Esophagus muscularis mucosa (tissue), 4 donors: Measurements from ENCODE around the gene REL. TPM values are rescaled to one million over a fixed set of nuclear protein-coding genes. Genes with fewer than 3 reads are reported as not detected.
"Not testable (repeated sequence)": the region's sequence is repeated elsewhere in the genome, so short reads cannot be mapped to it uniquely, and the experiment has no call there.

Experiments used
- DNase-seq: peaks from one replicate; pipeline ENCODE4 v3.0.0-alpha.2; 2017; ENCODE audit errors: extremely low spot score
- H3K27ac ChIP-seq, 4 donors: fragments of 200-600 bp; sonication (generic); replicated peaks in 1 of 4; 1 replicate in 3 of 4; 2 replicates in 1 of 4; pipeline ENCODE4 v1.5.1; 2016 to 2019; ENCODE audit warnings: mild to moderate bottlenecking in 1 of 4
- H3K27me3 ChIP-seq, 4 donors: fragments of 200-600 bp; sonication (generic); one replicate each; pipeline versions ENCODE4 v1.5.1 to v1.6.0; 2016 to 2019
- H3K36me3 ChIP-seq, 4 donors: fragments of 200-600 bp; sonication (generic); one replicate each; pipeline ENCODE4 v1.5.1; 2016 to 2019
- H3K4me1 ChIP-seq, 4 donors: fragments of 200-600 bp; sonication (generic); one replicate each; pipeline ENCODE4 v1.5.1; 2016 to 2019
- H3K4me3 ChIP-seq, 4 donors: fragments of 200-600 bp; sonication (generic); 1 replicate in 2 of 4; 2 replicates in 2 of 4; pipeline ENCODE4 v1.5.1; 2016 to 2019; ENCODE audit warnings: mild to moderate bottlenecking in 4 of 4, moderate library complexity in 1 of 4
- H3K9me3 ChIP-seq, 4 donors: fragments of 200-600 bp; sonication (generic); 1 replicate in 3 of 4; 2 replicates in 1 of 4; pipeline ENCODE4 v1.5.1; 2016 to 2019
- CTCF ChIP-seq, 3 experiments: fragments of 200-600 bp in 2 of 3; fragments of 450-650 bp in 1 of 3; sonication (generic) in 2 of 3; IDR thresholded peaks; one replicate each; pipeline ENCODE4 v1.5.1; 2017 to 2019; ENCODE audit warnings: antibody characterized with exemption in 3 of 3, mild to moderate bottlenecking in 2 of 3, moderate library complexity in 1 of 3
- EP300 ChIP-seq: sonication (generic); formaldehyde crosslinking; IDR thresholded peaks from one replicate; pipeline ENCODE4 v1.6.1; 2017; ENCODE audit warnings: antibody characterized with exemption
- POLR2A ChIP-seq: fragments of 450-650 bp; IDR thresholded peaks from one replicate; pipeline ENCODE4 v1.6.1; 2017; ENCODE audit warnings: antibody characterized with exemption, moderate library complexity, mild to moderate bottlenecking, low read depth
- POLR2AphosphoS5 ChIP-seq, 2 donors: sonication (generic); formaldehyde crosslinking; IDR thresholded peaks; one replicate each; pipeline ENCODE4 v1.6.1; 2017; ENCODE audit warnings: antibody characterized with exemption in 2 of 2
- WGBS: methylation state at CpG from one replicate; pipeline ENCODE4 v1.1.5; 2018; 5-methylcytosine and 5-hydroxymethylcytosine counted together
- intact Hi-C: fragments of 100-400 bp; cut with DNase I; formaldehyde crosslinking; loops from one replicate; pipeline ENCODE4 v1.15.1; 2023
- total RNA-seq, 4 donors: library from RNA; depleted of rRNA; stranded (reverse); fragments of >200 nt; gene quantifications; one replicate each; pipeline versions ENCODE4 v1.1.0 to v1.2.1, GENCODE V29; 2016

REL gene
- total RNA-seq, 4 donors from 2014 or later = 9.1 to 16.2 (median 9.5) TPM

GRCh38 chr2:60925994-60926740, 44.8 kb downstream of the REL start:
- peak overlapping the region in 2 of 4 donors; percentile 3 to 27 for H3K27ac ChIP-seq
- H3K4me3 ChIP-seq = no peak overlapping the region
- WGBS = 80% methylated on average over 7 of the region's 7 CpGs
- TF ChIP-seq EP300 = no peak
- TF ChIP-seq CTCF (IDR thresholded peaks at IDR 0.05) = no peak
- TF ChIP-seq POLR2A = no peak
- TF ChIP-seq POLR2AphosphoS5 (IDR thresholded peaks at IDR 0.05) = no peak
- no peak for DNase-seq
- no peaks in the 10 kb centered on the region for H3K27me3 ChIP-seq
- peaks cover 0 to 15% (median 10%) of the 10 kb centered on the region in 4 donors for H3K4me1 ChIP-seq
- H3K9me3 ChIP-seq = no peaks in the 10 kb centered on the region
- intact Hi-C loops = no loop called here
- peaks cover 22 to 43% (median 33%) of the 10 kb centered on the region in 4 donors for H3K36me3 ChIP-seq

DNA sequence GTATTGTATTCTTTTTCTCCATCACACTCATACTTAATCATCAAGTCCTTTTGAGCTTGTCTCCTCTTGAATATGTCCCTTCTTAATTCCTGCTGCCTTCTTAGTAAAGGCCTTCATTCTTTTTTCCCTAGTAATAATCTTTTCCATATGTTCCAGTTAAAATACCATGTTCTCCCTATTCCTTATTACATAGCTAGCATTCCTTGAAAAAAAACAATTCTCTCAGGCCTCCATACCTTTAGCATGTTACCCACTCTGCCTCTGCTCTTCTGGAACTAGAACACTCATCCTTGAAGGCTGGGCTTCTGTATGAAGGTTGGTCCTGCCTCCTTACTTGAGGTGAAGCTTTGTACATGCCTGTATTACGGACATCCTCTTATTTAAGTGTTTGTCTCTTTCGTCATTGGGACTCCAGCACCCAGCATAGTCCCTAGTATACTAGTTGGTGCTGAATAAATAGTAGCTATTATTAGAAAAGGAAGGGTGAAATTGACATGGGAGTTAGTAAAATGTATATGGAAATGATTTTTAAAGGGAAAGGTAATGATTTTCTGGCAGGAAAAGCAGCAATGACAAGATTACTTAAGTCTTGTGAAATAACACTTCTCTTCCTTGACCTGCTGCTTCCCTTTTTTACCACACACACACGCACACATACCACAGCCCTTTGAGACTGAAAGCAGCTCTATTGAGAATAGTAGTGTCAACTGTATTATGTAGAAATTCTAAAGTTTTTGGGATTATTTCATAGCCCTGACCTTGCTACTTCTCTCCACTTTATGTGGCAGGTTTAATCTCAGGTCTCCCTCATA, 45.6 kb downstream of the REL start:
- intact Hi-C loops = no loop called here
- no peak for DNase-seq
- Histone ChIP-seq H3K4me1 (peaks cover 0 to 15% (median 10%) of the 10 kb centered on the region in 4 donors), H3K9me3 (no peaks in the 10 kb centered on the region), H3K27ac (peak overlapping the region in 1 of 4 donors; percentile 3), H3K27me3 (no peaks in the 10 kb centered on the region), H3K36me3 (peaks cover 23 to 37% (median 32%) of the 10 kb centered on the region in 4 donors), H3K4me3 (no peak overlapping the region)
- TF ChIP-seq POLR2AphosphoS5 (IDR thresholded peaks at IDR 0.05) (no peak), CTCF (IDR thresholded peaks at IDR 0.05) (no peak), POLR2A (no peak), EP300 (no peak)
- WGBS = 75% methylated on average over 3 of the region's 3 CpGs

- H3K27ac ChIP-seq, H3K4me3 ChIP-seq, H3K9me3 ChIP-seq, intact Hi-C loops, H3K27me3 ChIP-seq, DNase-seq: not testable (repeated sequence)
- Histone ChIP-seq H3K36me3 (peaks cover 4 to 22% (median 7%) of the 10 kb centered on the region in 4 donors), H3K4me1 (peaks cover 0 to 12% (median 3%) of the 10 kb centered on the region in 4 donors)
- 95% methylated on average over 5 of the region's 5 CpGs for WGBS
Measured at GRCh38 chr2:60932061-60932460, 50.7 kb downstream of the REL start.

- DNase-seq = no peak
- H3K4me3 ChIP-seq = no peak overlapping the region
- TF ChIP-seq POLR2AphosphoS5 (IDR thresholded peaks at IDR 0.05) = no peak
- no peak for TF ChIP-seq POLR2A
- TF ChIP-seq EP300 = no peak
- no peak for TF ChIP-seq CTCF (IDR thresholded peaks at IDR 0.05)
- intact Hi-C loops = no loop called here
- H3K4me1 ChIP-seq = peaks cover 0 to 12% (median 3%) of the 10 kb centered on the region in 4 donors
- no peak overlapping the region for H3K27ac ChIP-seq
- no peaks in the 10 kb centered on the region for H3K9me3 ChIP-seq
- H3K36me3 ChIP-seq = peaks cover 0 to 24% (median 5%) of the 10 kb centered on the region in 4 donors
- WGBS = 93% methylated on average over 3 of the region's 3 CpGs
- no peaks in the 10 kb centered on the region for H3K27me3 ChIP-seq
Measured at GRCh38 chr2:60932954-60933353, 51.6 kb downstream of the REL start.

- Histone ChIP-seq H3K27ac (peak overlapping the region in 3 of 4 donors; percentile 30 to 58 (median 36)), H3K27me3 (no peaks in the 10 kb centered on the region), H3K36me3 (peaks cover 4 to 29% (median 5%) of the 10 kb centered on the region in 4 donors), H3K4me3 (peak overlapping the region in 1 of 4 donors; percentile 4), H3K9me3 (no peaks in the 10 kb centered on the region), H3K4me1 (peaks cover 0 to 12% (median 3%) of the 10 kb centered on the region in 4 donors)
- WGBS = 65% methylated on average over 2 of the region's 2 CpGs
- DNase-seq = no peak
- TF ChIP-seq EP300 (no peak), POLR2AphosphoS5 (IDR thresholded peaks at IDR 0.05) (no peak), CTCF (IDR thresholded peaks at IDR 0.05) (no peak), POLR2A (no peak)
- intact Hi-C loops = no loop called here
Measured at GRCh38 chr2:60934165-60934722, 52.9 kb downstream of the REL start.
